ENCODE data around the gene COPRS. TPM values are rescaled to one million over a fixed set of nuclear protein-coding genes. Genes with fewer than 3 reads are reported as not detected.

The COPRS gene
- total and polyA plus RNA-seq, 4 donors = 15.4 to 50.6 (median 27.6) TPM

DNA sequence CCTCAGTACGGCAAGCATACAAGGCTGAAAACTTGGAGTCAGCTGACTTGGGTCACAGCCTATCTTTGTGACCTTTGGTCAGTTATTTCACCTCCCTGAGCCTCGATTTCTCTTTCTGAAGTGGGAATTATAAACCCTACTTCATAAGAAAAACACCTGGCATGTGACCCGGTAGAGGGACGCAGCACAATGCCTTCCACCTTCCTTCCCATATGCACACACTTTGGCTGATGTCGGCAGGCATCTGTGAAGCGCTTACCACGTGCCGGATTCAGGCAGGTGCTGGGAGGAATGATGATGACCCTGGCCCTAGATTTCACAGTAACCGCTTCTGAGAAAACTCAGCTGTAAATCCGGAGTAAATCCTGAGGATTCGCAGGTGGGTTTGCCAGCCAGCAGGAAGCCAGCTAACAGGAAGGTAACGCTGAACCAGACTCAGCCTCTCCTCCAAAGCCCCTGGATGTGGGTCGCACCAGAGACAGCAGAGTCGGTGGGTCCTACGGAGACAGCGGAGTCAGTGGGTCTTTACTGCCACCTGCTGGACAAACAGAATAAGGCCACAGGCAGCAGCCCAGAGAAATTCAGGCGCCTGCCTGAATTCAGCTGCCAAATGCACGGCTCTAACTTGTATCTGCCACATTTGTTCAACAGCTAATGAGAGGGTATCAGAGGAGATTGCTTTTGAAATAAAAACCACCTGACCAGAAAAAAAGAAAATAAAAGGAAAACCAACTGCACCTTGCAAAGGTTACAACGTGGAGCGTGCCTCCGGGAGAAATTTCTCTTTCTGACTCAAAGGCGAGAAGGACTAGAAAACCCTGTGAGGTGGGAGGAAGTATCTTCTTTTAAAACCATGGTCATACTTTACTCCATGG lies 16.6 kb downstream of the COPRS start:
- peak overlapping the region; percentile 60 to 67 for H3K9ac ChIP-seq (ENCODE audit: low read depth in 1 of 2, low read length in 2 of 2)
- TF ChIP-seq, protein P1, sequence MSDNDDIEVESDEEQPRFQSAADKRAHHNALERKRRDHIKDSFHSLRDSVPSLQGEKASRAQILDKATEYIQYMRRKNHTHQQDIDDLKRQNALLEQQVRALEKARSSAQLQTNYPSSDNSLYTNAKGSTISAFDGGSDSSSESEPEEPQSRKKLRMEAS (IDR thresholded peaks at IDR 0.05) = peak; percentile 76
- TF ChIP-seq SP1 (IDR thresholded peaks at IDR 0.05) (peak; percentile 52), HNF4G (IDR thresholded peaks at IDR 0.05) (peak; percentile 36), NR2F2 (IDR thresholded peaks at IDR 0.05) (peak; percentile 29), JUND (IDR thresholded peaks at IDR 0.05) (no peak), RAD21 (IDR thresholded peaks at IDR 0.05) (peak; percentile 95 to 96), GABPA (IDR thresholded peaks at IDR 0.05 in 1 of 2, conservative IDR thresholded peaks at IDR 0.05 in 1 of 2) (no peak), FOXA2 (IDR thresholded peaks at IDR 0.05) (no peak), REST (IDR thresholded peaks at IDR 0.05) (peak; percentile 5), ZBTB33 (IDR thresholded peaks at IDR 0.05) (no peak), CTCF (IDR thresholded peaks at IDR 0.05; ENCODE audit: low read depth, low read length, missing input control) (peak; percentile 98), HNF4A (conservative IDR thresholded peaks at IDR 0.05) (peak; percentile 63 to 66), TAF1 (conservative IDR thresholded peaks at IDR 0.05) (no peak), RXRA (IDR thresholded peaks at IDR 0.05) (peak; percentile 43 to 53)
- no peaks in the 10 kb centered on the region for H3K36me3 ChIP-seq (ENCODE audit: control insufficient read depth in 4 of 4, insufficient read depth in 3 of 4, low read depth in 1 of 4, low read length in 3 of 4)
- peak overlapping the region; percentile 62 to 83 for H3K27ac ChIP-seq (ENCODE audit: low read depth in 1 of 2, low read length in 2 of 2)
- no peaks in the 10 kb centered on the region for H3K27me3 ChIP-seq (ENCODE audit: control insufficient read depth in 4 of 4, insufficient read depth in 4 of 4, low read length in 3 of 4)
- peak overlapping the region; percentile 41 to 75 (median 42) for H3K4me3 ChIP-seq (ENCODE audit: low read depth in 1 of 3, low read length in 3 of 3)
- WGBS = 8% methylated on average over 22 of the region's 22 CpGs
- H3K9me3 ChIP-seq (ENCODE audit: control insufficient read depth in 4 of 4, low read length in 3 of 4) = no peaks in the 10 kb centered on the region
- peaks cover 2 to 23% (median 17%) of the 10 kb centered on the region in 4 donors for H3K4me1 ChIP-seq (ENCODE audit: control insufficient read depth in 4 of 4, insufficient read depth in 4 of 4, low read length in 3 of 4)
- peak; percentile 74 for DNase-seq (ENCODE audit: low spot score)

- no peak for DNase-seq (ENCODE audit: low spot score)
- H3K36me3 ChIP-seq (ENCODE audit: control insufficient read depth in 4 of 4, insufficient read depth in 3 of 4, low read depth in 1 of 4, low read length in 3 of 4) = no peaks in the 10 kb centered on the region
- peak overlapping the region; percentile 62 to 83 for H3K27ac ChIP-seq (ENCODE audit: low read depth in 1 of 2, low read length in 2 of 2)
- H3K27me3 ChIP-seq (ENCODE audit: control insufficient read depth in 4 of 4, insufficient read depth in 4 of 4, low read length in 3 of 4) = no peaks in the 10 kb centered on the region
- 31% methylated on average over 5 of the region's 5 CpGs for WGBS
- peak overlapping the region in 1 of 2 donors; percentile 60 for H3K9ac ChIP-seq (ENCODE audit: low read depth in 1 of 2, low read length in 2 of 2)
- peaks cover 2 to 23% (median 17%) of the 10 kb centered on the region in 4 donors for H3K4me1 ChIP-seq (ENCODE audit: control insufficient read depth in 4 of 4, insufficient read depth in 4 of 4, low read length in 3 of 4)
- H3K9me3 ChIP-seq (ENCODE audit: control insufficient read depth in 4 of 4, low read length in 3 of 4) = no peaks in the 10 kb centered on the region
- no peak for TF ChIP-seq GABPA (IDR thresholded peaks at IDR 0.05 in 1 of 2, conservative IDR thresholded peaks at IDR 0.05 in 1 of 2)
- no peak for TF ChIP-seq RXRA (IDR thresholded peaks at IDR 0.05)
- TF ChIP-seq YY1 (IDR thresholded peaks at IDR 0.05) = peak; percentile 31
- TF ChIP-seq EGR1 (IDR thresholded peaks at IDR 0.05; ENCODE audit: low read depth in 2 of 2) = no peak
- TF ChIP-seq, protein P1 (IDR thresholded peaks at IDR 0.05) = no peak
- peak overlapping the region; percentile 41 to 75 (median 42) for H3K4me3 ChIP-seq (ENCODE audit: low read depth in 1 of 3, low read length in 3 of 3)
Measured at GRCh38 chr17:31841850-31842194, 17.2 kb downstream of the COPRS start.

Measured in liver (tissue), 9 donors.